HG03108 (cell line): ENCODE results near the gene EDEM3.

Experiments used
- ATAC-seq: cut with Tn5 transposase; IDR thresholded peaks from one replicate; pipeline ENCODE4 v1.9.1; 2021; ENCODE audit warnings: moderate library complexity; ENCODE audit not compliant: unreplicated experiment

The EDEM3 gene

GRCh38 chr1:184673305-184673704 lies 81.4 kb downstream of the EDEM3 start:
- ATAC-seq: no peak

- no peak for ATAC-seq
These were observed 82.5 kb downstream of the EDEM3 start for GRCh38 chr1:184672013-184672726.

GRCh38 chr1:184669391-184669790 lies 85.3 kb downstream of the EDEM3 start:
- no peak for ATAC-seq

- no peak for ATAC-seq
These were observed 89.3 kb downstream of the EDEM3 start for GRCh38 chr1:184665360-184665759.

GRCh38 chr1:184664661-184665060 lies 90.0 kb downstream of the EDEM3 start:
- no peak for ATAC-seq

GRCh38 chr1:184664042-184664660 lies 90.5 kb downstream of the EDEM3 start:
- no peak for ATAC-seq

- no peak for ATAC-seq
These were observed 92.9 kb downstream of the EDEM3 start for GRCh38 chr1:184661801-184662200.

DNA sequence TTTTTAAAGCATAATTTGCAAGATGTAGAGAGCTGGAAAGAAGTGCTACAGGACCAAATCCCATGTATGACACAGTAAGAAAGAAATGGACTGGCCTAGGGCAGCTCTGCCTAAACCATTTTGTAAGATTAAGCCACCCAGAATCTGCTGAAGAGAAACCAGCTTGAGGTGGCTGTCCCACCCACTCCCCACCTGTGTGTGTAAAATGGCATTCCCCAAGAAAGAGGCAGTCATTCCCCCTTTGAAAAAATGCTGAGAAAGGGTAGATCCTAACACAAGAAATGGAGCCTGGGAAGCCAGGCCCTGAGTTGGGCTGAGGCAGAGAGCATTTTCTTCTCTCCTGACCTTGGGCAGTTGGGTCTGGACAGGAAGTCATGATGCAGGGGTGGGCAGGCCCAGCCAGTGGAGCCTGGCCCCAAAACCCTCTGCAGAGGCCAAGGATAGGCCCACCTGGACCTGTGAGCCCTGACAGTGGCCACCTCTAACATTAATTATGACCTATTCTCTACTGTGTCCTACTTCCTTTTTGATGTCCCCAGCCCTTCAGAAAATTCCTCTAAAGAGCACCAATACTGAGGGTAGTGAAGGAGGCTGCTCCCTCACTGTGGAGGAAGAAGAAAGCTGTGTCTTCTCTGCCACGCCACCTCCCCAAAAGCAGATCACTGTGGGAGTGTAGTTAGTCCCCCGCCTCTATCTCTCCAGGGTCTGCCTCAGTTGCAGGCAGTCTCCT lies 94.0 kb downstream of the EDEM3 start:
- ATAC-seq: no peak

DNA sequence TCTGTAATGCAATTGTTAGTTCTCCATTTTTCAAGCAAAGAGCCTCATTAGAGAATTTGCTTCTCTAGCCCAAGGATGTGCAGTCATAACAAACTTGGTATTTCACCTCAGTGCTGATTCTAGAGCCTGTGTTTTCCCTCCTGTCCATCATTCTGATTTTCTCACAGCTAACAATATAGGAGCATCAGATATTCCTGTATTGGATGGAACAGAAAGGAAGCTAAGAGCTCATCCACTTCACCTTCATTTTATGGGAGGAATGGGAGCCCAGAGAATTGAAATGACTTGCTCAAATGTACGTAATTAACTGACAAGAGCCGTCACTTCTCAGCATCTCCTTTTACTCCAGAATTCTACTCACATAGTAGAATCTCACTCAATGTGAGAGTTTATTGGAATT lies 96.6 kb downstream of the EDEM3 start:
- ATAC-seq: no peak

GRCh38 chr1:184656221-184656620 lies 98.4 kb downstream of the EDEM3 start:
- ATAC-seq: no peak

- ATAC-seq: no peak
These were observed 99.5 kb downstream of the EDEM3 start for GRCh38 chr1:184655185-184655584.

DNA sequence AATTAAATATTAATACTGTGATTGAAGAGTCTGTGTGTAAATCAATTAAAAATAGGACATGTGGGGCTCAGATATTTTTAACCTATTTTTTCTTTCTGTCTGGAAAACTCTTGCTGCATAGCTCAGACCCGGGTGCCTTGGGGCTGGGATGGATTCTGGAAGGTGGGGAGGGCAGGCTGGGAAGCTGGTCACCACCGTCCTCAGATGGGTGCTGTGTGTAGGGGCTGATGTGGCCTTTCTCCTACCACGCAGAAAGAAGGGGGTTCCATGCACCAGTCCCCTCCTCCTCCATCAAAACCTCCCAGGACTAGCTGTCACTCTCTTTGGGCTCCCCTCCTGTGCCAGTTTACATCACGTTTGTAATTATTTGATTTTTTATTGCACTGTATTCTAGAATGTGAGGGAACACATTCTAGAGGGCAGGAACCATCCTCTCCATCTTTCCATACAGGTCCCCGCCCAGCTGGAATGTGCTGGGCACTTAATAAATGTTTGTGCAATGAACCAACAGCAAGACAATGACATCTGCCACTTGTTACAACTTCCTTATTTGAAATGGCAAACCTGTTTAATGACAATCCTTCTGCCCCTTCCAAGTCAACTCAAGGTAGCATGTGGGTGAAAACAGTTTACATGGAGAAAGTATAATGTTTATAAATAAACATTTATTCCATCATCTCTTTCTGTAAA lies 104.3 kb downstream of the EDEM3 start:
- ATAC-seq: no peak

GRCh38 chr1:184649451-184649888 lies 105.2 kb downstream of the EDEM3 start:
- peak; percentile 85 for ATAC-seq

GRCh38 chr1:184648856-184649201 lies 105.8 kb downstream of the EDEM3 start:
- ATAC-seq: no peak

GRCh38 chr1:184648160-184648855 lies 106.3 kb downstream of the EDEM3 start:
- no peak for ATAC-seq

GRCh38 chr1:184647471-184647870 lies 107.2 kb downstream of the EDEM3 start:
- ATAC-seq: no peak

DNA sequence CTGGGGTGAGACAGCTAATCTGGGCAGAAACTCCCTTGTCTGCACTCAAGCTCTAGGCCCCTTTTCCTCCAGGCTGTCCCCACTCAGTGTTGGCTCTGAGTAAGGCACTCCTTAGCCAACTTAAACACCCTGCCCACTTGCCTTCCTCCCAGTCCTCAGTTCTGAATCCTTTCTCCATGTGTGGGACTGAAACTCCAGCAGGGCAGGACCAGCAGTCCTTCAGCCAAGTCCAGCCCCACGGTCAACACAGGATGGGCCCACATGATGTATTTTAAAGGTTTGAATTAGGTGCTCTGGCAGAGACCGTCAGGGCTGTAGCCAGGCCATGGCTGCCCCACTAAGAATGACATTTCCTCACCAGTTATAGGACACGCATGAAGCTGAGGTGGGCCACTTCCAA lies 107.8 kb downstream of the EDEM3 start:
- ATAC-seq: no peak

DNA sequence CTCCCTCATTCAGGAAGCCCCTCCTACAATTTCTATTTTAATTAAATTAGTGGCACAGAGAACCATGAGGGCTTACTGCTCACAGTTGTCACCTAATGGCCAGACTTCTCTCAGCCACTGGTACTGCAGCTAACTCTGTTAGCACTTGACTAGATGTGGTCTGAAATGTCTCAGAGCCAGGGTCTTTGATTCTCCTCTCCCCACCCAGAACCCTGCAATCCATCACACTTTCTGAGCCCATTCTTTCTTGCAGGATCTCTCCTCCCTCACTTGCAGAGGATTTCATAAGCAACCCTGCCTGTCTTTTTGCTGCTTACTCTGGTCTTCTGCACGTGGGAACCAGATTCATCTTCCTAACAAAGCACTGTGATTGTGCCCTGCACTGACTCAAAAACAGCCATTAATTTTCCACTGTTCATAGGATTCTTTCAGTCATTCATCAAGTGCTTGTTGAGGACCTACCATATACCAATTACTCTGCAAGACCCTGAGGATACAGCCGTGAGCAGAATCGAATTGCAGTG lies 108.4 kb downstream of the EDEM3 start:
- no peak for ATAC-seq

DNA sequence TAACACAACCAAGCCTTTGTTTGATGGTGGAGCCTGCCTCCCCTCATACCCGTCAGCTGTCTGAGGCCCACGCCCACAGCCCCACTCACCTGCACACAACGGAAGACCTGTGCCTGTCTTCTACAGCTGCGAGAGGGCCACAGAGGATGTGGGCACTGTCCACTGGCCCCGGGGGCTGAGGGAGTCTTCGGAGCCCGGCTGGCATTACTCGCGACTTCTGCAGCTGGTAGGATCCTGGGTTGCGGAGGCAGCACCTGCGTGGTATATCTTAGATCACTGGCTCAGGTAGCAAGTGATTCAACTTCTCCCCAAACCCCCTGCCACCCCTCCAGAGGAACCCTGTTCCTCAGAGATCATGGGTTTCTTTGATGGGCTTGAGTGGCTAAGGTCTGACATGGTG lies 109.9 kb downstream of the EDEM3 start:
- no peak for ATAC-seq

- ATAC-seq: no peak
These were observed 111.0 kb downstream of the EDEM3 start for GRCh38 chr1:184643661-184644060.

DNA sequence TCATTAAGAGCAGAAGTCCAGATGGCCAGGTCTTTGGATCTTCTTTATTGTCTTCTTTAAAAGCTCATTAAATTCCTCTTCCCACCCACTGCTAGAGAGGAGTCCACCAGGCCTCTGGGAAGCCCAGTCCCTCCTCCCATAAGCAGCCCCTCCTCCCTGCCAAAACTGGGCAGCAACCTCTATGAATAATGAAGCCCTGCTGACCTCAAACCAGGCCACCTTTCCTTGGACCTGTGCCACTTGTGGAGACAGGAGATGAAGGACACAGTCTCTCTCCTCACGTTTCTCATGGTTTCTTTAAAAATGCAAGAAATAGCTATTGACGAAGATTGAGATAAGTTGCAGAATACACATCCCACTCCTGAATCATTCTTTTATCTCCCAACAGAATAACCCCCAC lies 112.8 kb downstream of the EDEM3 start:
- no peak for ATAC-seq
